GM12878 (cell line): ENCODE data around the gene PLXNA2. TPM values are rescaled to one million over a fixed set of nuclear protein-coding genes. Genes with fewer than 3 reads are reported as not detected.

ENCODE experiments used
- ATAC-seq: fragments of 200-7000 bp; cut with Tn5 transposase; 3 replicates; pipeline ENCODE4 v1.9.1; 2020; ENCODE audit warnings: mild to moderate bottlenecking, moderate library complexity
- BruUV-seq: library from RNA; stranded (reverse); fragments of 400-500 nt; replicated peaks from 2 replicates; lab custom pipeline; 2021; lab: Mats Ljungman, UMichigan
- CTCF ChIA-PET: fragments of 300-600 bp; sonication (Branson Sonifier 250); formaldehyde crosslinking; extraction: SDS; loops from one replicate; lab custom pipeline; 2021; ENCODE audit warnings: inconsistent platforms; lab: Yijun Ruan, JAX
- POLR2A ChIA-PET: fragments of 350-600 bp; formaldehyde crosslinking; extraction: SDS; loops from one replicate; lab custom pipeline; 2021; ENCODE audit warnings: inconsistent platforms; lab: Charles Lee
- RAD21 ChIA-PET: fragments of 300-600 bp; sonication (Branson Sonifier 250); formaldehyde crosslinking; loops from one replicate; lab custom pipeline; 2023; ENCODE audit warnings: antibody characterized with exemption; ENCODE audit not compliant: unreplicated experiment; lab: Charles Lee
- SMC1A ChIA-PET: fragments of 300-600 bp; sonication (Branson Sonifier 250); formaldehyde crosslinking; loops from one replicate; lab custom pipeline; 2023; ENCODE audit not compliant: unreplicated experiment, uncharacterized antibody; lab: Charles Lee
- DNase-seq: peaks from one replicate; pipeline ENCODE4 v3.0.0-alpha.2; 2011; ENCODE audit warnings: low read depth, low spot score
- FAIRE-seq: peaks from 3 replicates; lab custom pipeline; 2011; peaks lifted over from hg19 to GRCh38; lab: Jason Lieb, UNC
- H2AFZ ChIP-seq: 2 replicates; pipeline ENCODE4 v1.6.0; 2011; ENCODE audit warnings: low read depth, low read length, control low read depth; ENCODE audit not compliant: control insufficient read depth
- H3K27ac ChIP-seq: 2 replicates; pipeline ENCODE4 v1.5.1; 2011; ENCODE audit warnings: control low read depth; ENCODE audit not compliant: control insufficient read depth, insufficient read depth
- H3K27me3 ChIP-seq, 2 experiments: replicated peaks in 1 of 2; 2 replicates each; pipeline versions ENCODE4 v1.6.0 to v1.6.1; 2011; ENCODE audit warnings: low read length in 1 of 2; ENCODE audit not compliant: control insufficient read depth in 2 of 2, insufficient read depth in 2 of 2
- H3K36me3 ChIP-seq, 2 experiments: 2 replicates each; pipeline ENCODE4 v1.5.1; 2011; ENCODE audit warnings: low read length in 1 of 2; ENCODE audit not compliant: control insufficient read depth in 2 of 2, insufficient read depth in 2 of 2
- H3K4me1 ChIP-seq: 2 replicates; pipeline ENCODE4 v1.6.1; 2011; ENCODE audit warnings: mild to moderate bottlenecking, low read length, moderate library complexity, mixed read lengths; ENCODE audit not compliant: control insufficient read depth, insufficient read depth
- H3K4me2 ChIP-seq: 2 replicates; pipeline ENCODE4 v1.6.0; 2011; ENCODE audit warnings: control low read depth; ENCODE audit not compliant: control insufficient read depth, insufficient read depth
- H3K4me3 ChIP-seq: fragments of 200-600 bp; sonication (generic); 2 replicates; pipeline ENCODE4 v1.5.1; 2016
- H3K79me2 ChIP-seq: 2 replicates; pipeline ENCODE4 v1.6.0; 2011; ENCODE audit warnings: low read length; ENCODE audit not compliant: control insufficient read depth, insufficient read depth
- H3K9ac ChIP-seq: 2 replicates; pipeline ENCODE4 v1.8.0; 2011; ENCODE audit warnings: low read length, control low read depth, mixed read lengths; ENCODE audit not compliant: control insufficient read depth, insufficient read depth
- H3K9me3 ChIP-seq: replicated peaks from 3 replicates; pipeline ENCODE4 v1.5.1; 2011; ENCODE audit warnings: mild to moderate bottlenecking, low read length; ENCODE audit not compliant: control insufficient read depth, insufficient read depth
- H4K20me1 ChIP-seq: 2 replicates; pipeline ENCODE4 v1.6.0; 2011; ENCODE audit not compliant: control insufficient read depth, insufficient read depth
- BRCA1 ChIP-seq: IDR thresholded peaks from 2 replicates; pipeline ENCODE4 v1.6.1; 2011; ENCODE audit warnings: low read depth, low read length, improper control_type of control experiment
- CBX5 ChIP-seq: sonication (generic); IDR thresholded peaks from 2 replicates; pipeline ENCODE4 v1.6.1; 2016; ENCODE audit warnings: low read depth, moderate library complexity, mild to moderate bottlenecking, inconsistent platforms
- CEBPB ChIP-seq, 2 experiments: fragments of 150-350 bp in 1 of 2; IDR thresholded peaks; 2 replicates each; pipeline ENCODE4 v1.6.1; 2012 to 2014; ENCODE audit warnings: low read depth in 2 of 2, low read length in 2 of 2, borderline replicate concordance in 1 of 2, inconsistent platforms in 1 of 2
- EZH2 ChIP-seq: IDR thresholded peaks from 2 replicates; pipeline ENCODE4 v1.6.1; 2012; ENCODE audit warnings: low read depth, mild to moderate bottlenecking, control low read depth, inconsistent platforms, low read length, borderline replicate concordance; ENCODE audit not compliant: control insufficient read depth
- GABPA ChIP-seq: IDR thresholded peaks from 2 replicates; pipeline ENCODE4 v1.6.1; 2014; ENCODE audit warnings: antibody characterized with exemption, low read depth, mild to moderate bottlenecking, inconsistent platforms
- HSF1 ChIP-seq: fragments of 150-350 bp; IDR thresholded peaks from 2 replicates; pipeline ENCODE4 v1.6.1; 2014; ENCODE audit warnings: mild to moderate bottlenecking, low read depth, low read length
- IKZF1 ChIP-seq: fragments of 450-650 bp; conservative IDR thresholded peaks from 2 replicates; pipeline ENCODE4 v1.6.1; 2017; ENCODE audit warnings: antibody characterized with exemption, mild to moderate bottlenecking
- MYC ChIP-seq: IDR thresholded peaks from 2 replicates; pipeline ENCODE4 v1.6.1; 2011; ENCODE audit warnings: mild to moderate bottlenecking, low read length, moderate library complexity, inconsistent platforms; ENCODE audit not compliant: insufficient read depth, insufficient replicate concordance, insufficient read length, severe bottlenecking
- NR2F1 ChIP-seq: fragments of 450-650 bp; conservative IDR thresholded peaks from 2 replicates; pipeline ENCODE4 v1.6.1; 2017; ENCODE audit warnings: mild to moderate bottlenecking
- PKNOX1 ChIP-seq: fragments of 450-650 bp; IDR thresholded peaks from 2 replicates; pipeline ENCODE4 v1.6.1; 2016; ENCODE audit warnings: mild to moderate bottlenecking
- PML ChIP-seq: IDR thresholded peaks from 2 replicates; pipeline ENCODE4 v1.6.1; 2012; ENCODE audit warnings: low read length, inconsistent platforms
- RELA ChIP-seq: fragments of 450-650 bp; IDR thresholded peaks from 2 replicates; pipeline ENCODE4 v1.8.0; 2014; ENCODE audit warnings: borderline replicate concordance; ENCODE audit not compliant: partially characterized antibody
- SIX5 ChIP-seq: IDR thresholded peaks from 2 replicates; pipeline ENCODE4 v1.6.1; 2011; ENCODE audit warnings: mild to moderate bottlenecking, low read depth, low read length, moderate library complexity; ENCODE audit not compliant: severe bottlenecking
- STAT1 ChIP-seq: fragments of 450-650 bp; conservative IDR thresholded peaks from 2 replicates; pipeline ENCODE4 v1.6.1; 2014; ENCODE audit warnings: antibody characterized with exemption, mild to moderate bottlenecking
- YBX1 ChIP-seq: fragments of 450-650 bp; IDR thresholded peaks from 2 replicates; pipeline ENCODE4 v1.6.1; 2016; ENCODE audit warnings: antibody characterized with exemption
- ZBED1 ChIP-seq: IDR thresholded peaks from 2 replicates; pipeline ENCODE4 v1.6.1; 2016; ENCODE audit warnings: borderline replicate concordance
- ZBTB4 ChIP-seq: fragments of 450-650 bp; formaldehyde crosslinking; IDR thresholded peaks from 2 replicates; pipeline ENCODE4 v1.4.0; 2022; ENCODE audit warnings: mild to moderate bottlenecking, moderate library complexity
- WGBS: methylation state at CpG from one replicate; pipeline ENCODE4 v1.1.6; 2016; ENCODE audit warnings: low lambda C conversion rate; ENCODE audit not compliant: insufficient replicate concordance, insufficient coverage; ENCODE audit errors: missing lambda C conversion rate; 5-methylcytosine and 5-hydroxymethylcytosine counted together
- in situ Hi-C: fragments of 300-500 bp; cut with MboI; formaldehyde crosslinking; loops from 9 replicates; pipeline ENCODE4 v1.14.3; 2018; ENCODE audit warnings: mixed read lengths
- intact Hi-C: fragments of 100-400 bp; cut with micrococcal nuclease; formaldehyde crosslinking; loops from one replicate; pipeline ENCODE4 v1.14.2; 2022; ENCODE audit not compliant: unreplicated experiment
- polyA plus RNA-seq, 11 experiments: library from polyadenylated mRNA; depleted of rRNA in 4 of 11; unstranded in 6 of 11; stranded (reverse) in 5 of 11; fragments of >200 nt; fragmentation: Nextera tagmentation in 4 of 11; fragmentation: Illumina TruSeq in 1 of 11; extraction: Ambion mirVana in 4 of 11; extraction: Trizol in 1 of 11; gene quantifications; 1 replicate in 1 of 11; 2 replicates in 10 of 11; pipeline versions ENCODE4 v1.2.1 to v1.2.3, GENCODE V29; 2011 to 2016; ENCODE audit warnings: inconsistent platforms in 2 of 11, missing spikeins in 2 of 11, low read depth in 1 of 11
- total RNA-seq, 4 experiments: library from RNA; depleted of rRNA in 3 of 4; stranded (reverse); fragments of >200 nt in 3 of 4; fragmentation: Illumina TruSeq in 1 of 4; extraction: Trizol in 1 of 4; gene quantifications; 2 replicates each; pipeline versions ENCODE4 v1.2.1 to v1.2.3, GENCODE V29; 2013 to 2021

The PLXNA2 gene
- total and polyA plus RNA-seq, 10 of the 15 experiments (the other 5 are each of a cell fraction or from before 2014, with no cell fraction given), result under 0.01 to 0.08 (median 0.07) TPM; not detected in 4

- in situ Hi-C loops, result loop anchor here (5.0 kb wide), 1 partner anchor 112 kb away; no protein-coding TSS in a partner anchor
- intact Hi-C loops, result no loop called here
- no peak for DNase-seq
- SMC1A ChIA-PET, result interaction anchor here (0.6 to 8.1 kb wide), 6 partner anchors 34 to 1425 kb away, joined by 3 to 57 read pairs (median 7); no protein-coding TSS in a partner anchor
- Histone ChIP-seq H3K4me3 (no peak overlapping the region), H3K9me3 (no peaks in the 10 kb centered on the region), H4K20me1 (no peaks in the 10 kb centered on the region), H3K9ac (no peak overlapping the region), H3K79me2 (no peaks in the 10 kb centered on the region), H3K36me3 (no peaks in the 10 kb centered on the region), H2AFZ (no peak overlapping the region), H3K27me3 (peaks cover 8 to 17% of the 10 kb centered on the region in 2 experiments), H3K4me1 (peaks cover 16% of the 10 kb centered on the region), H3K4me2 (no peak overlapping the region), H3K27ac (no peak overlapping the region)
- ATAC-seq, result no peak
- BruUV-seq, result no TSS peak
- RAD21 ChIA-PET, result interaction anchor here (0.6 to 4.8 kb wide), 12 partner anchors 32 to 217 kb away, joined by 3 to 33 read pairs (median 3); no protein-coding TSS in a partner anchor
- 22% methylated on average over 10 of the region's 10 CpGs for WGBS
- POLR2A ChIA-PET, result interaction anchor here (0.6 kb wide), 1 partner anchor 46 kb away, joined by 3 read pairs; no protein-coding TSS in a partner anchor
- no peak for FAIRE-seq
- CTCF ChIA-PET, result interaction anchor here (0.6 to 10.5 kb wide), 25 partner anchors 10 to 1509 kb away, joined by 3 to 166 read pairs (median 5); no protein-coding TSS in a partner anchor
- no peak for TF ChIP-seq ZBTB4 (CRISPR knock-in tag)
- TF ChIP-seq IKZF1, result no peak
- TF ChIP-seq GABPA, result no peak
- no peak for TF ChIP-seq SIX5
- no peak for TF ChIP-seq NR2F1
- TF ChIP-seq STAT1, result no peak
- no peak for TF ChIP-seq PML
- no peak for TF ChIP-seq CEBPB (IDR thresholded peaks at IDR 0.05; ENCODE audit: borderline replicate concordance in 1 of 2, low read depth in 2 of 2, low read length in 2 of 2)
- no peak for TF ChIP-seq RELA
- no peak for TF ChIP-seq BRCA1
- TF ChIP-seq HSF1, result no peak
- no peak for TF ChIP-seq CBX5
- TF ChIP-seq ZBED1, result no peak
- TF ChIP-seq MYC, result no peak
- no peak for TF ChIP-seq PKNOX1
- TF ChIP-seq EZH2, result no peak
- no peak for TF ChIP-seq YBX1
Measured at GRCh38 chr1:208239473-208240381, 4.5 kb downstream of the PLXNA2 start.
